ENCODE results near the gene ERF. TPM values are rescaled to one million over a fixed set of nuclear protein-coding genes. Genes with fewer than 3 reads are reported as not detected.

Gene ERF
- total RNA-seq, 2 donors from 2014 or later: 33.9 to 121 TPM

- Histone ChIP-seq H3K27me3 (replicated peaks; ENCODE audit: insufficient read depth) (no peaks in the 10 kb centered on the region), H3K4me3 (no peak overlapping the region), H3K4me1 (replicated peaks) (no peaks in the 10 kb centered on the region), H3K27ac (no peak overlapping the region), H3K9me3 (no peaks in the 10 kb centered on the region), H3K36me3 (peaks cover 0 to 22% of the 10 kb centered on the region in 2 donors)
- intact Hi-C loops (cut with DNase I): no loop called here
- WGBS: 80% methylated on average over 14 of the region's 14 CpGs
- no peak for DNase-seq (ENCODE audit: low spot score)
- TF ChIP-seq POLR2AphosphoS5 (IDR thresholded peaks at IDR 0.05) (no peak), POLR2A (IDR thresholded peaks at IDR 0.05) (no peak), CTCF (IDR thresholded peaks at IDR 0.05) (no peak)
These were observed 47.8 kb downstream of the ERF start for GRCh38 chr19:42206871-42207755.

- Histone ChIP-seq H3K4me1 (replicated peaks) (no peaks in the 10 kb centered on the region), H3K9me3 (no peaks in the 10 kb centered on the region), H3K36me3 (peaks cover 4 to 19% of the 10 kb centered on the region in 2 donors), H3K27ac (no peak overlapping the region), H3K4me3 (no peak overlapping the region), H3K27me3 (replicated peaks; ENCODE audit: insufficient read depth) (no peaks in the 10 kb centered on the region)
- intact Hi-C loops (cut with DNase I): no loop called here
- TF ChIP-seq CTCF (IDR thresholded peaks at IDR 0.05) (no peak), POLR2A (IDR thresholded peaks at IDR 0.05) (no peak), POLR2AphosphoS5 (IDR thresholded peaks at IDR 0.05) (no peak)
- WGBS: 89% methylated on average over 6 of the region's 6 CpGs
- no peak for DNase-seq (ENCODE audit: low spot score)
These were observed 50.3 kb downstream of the ERF start for GRCh38 chr19:42204664-42205063.

- Histone ChIP-seq H3K36me3 (peaks cover 5 to 17% of the 10 kb centered on the region in 2 donors), H3K4me1 (replicated peaks) (no peaks in the 10 kb centered on the region), H3K27me3 (replicated peaks; ENCODE audit: insufficient read depth) (no peaks in the 10 kb centered on the region), H3K4me3 (no peak overlapping the region), H3K9me3 (no peaks in the 10 kb centered on the region), H3K27ac (no peak overlapping the region)
- no peak for DNase-seq (ENCODE audit: low spot score)
- intact Hi-C loops (cut with DNase I): no loop called here
- WGBS: 96% methylated on average over 2 of the region's 2 CpGs
- TF ChIP-seq POLR2A (IDR thresholded peaks at IDR 0.05) (no peak), POLR2AphosphoS5 (IDR thresholded peaks at IDR 0.05) (no peak), CTCF (IDR thresholded peaks at IDR 0.05) (no peak)
These were observed 51.2 kb downstream of the ERF start for GRCh38 chr19:42203700-42204099.

DNA sequence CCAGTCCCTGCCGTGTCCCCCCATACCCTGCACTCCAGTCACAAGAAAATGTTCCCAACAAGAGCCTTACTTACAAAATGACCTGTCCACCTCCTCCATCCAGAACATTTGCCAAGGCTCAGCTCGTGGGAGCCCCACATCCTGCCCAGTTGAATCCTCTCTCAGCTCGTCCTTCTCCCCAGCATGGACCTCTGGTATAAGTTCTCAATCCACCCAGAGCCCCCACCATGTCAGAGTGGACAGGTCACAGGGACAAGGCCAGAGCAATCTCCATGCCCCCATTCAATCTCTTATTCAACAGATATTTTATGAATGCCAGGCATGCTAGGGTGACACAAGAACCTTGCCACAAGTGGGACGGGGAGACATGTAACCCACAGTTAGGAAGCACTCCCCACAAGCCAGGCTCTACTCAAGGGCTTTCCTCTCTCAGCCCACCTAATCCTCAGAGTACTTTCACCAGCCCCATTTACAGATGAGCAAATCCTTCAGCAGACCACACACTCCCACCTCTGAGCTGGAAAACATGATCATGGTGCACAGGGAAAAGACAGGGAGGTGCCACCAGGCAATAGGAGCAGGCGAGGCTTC lies 52.5 kb downstream of the ERF start:
- Histone ChIP-seq H3K4me1 (replicated peaks) (no peaks in the 10 kb centered on the region), H3K36me3 (peaks cover 8 to 11% of the 10 kb centered on the region in 2 donors)
- WGBS: 81% methylated on average over 5 of the region's 5 CpGs

More for the DNA sequence above, 52.5 kb downstream of the ERF start:
- intact Hi-C loops (cut with DNase I): no loop called here
- Histone ChIP-seq H3K9me3 (no peaks in the 10 kb centered on the region), H3K4me3 (no peak overlapping the region), H3K27ac (no peak overlapping the region), H3K27me3 (replicated peaks; ENCODE audit: insufficient read depth) (no peaks in the 10 kb centered on the region)
- DNase-seq (ENCODE audit: low spot score): no peak
- TF ChIP-seq POLR2A (IDR thresholded peaks at IDR 0.05): no peak
- TF ChIP-seq POLR2AphosphoS5 (IDR thresholded peaks at IDR 0.05): no peak
- no peak for TF ChIP-seq CTCF (IDR thresholded peaks at IDR 0.05)
